NT2/D1 (cell line): ENCODE results near the gene SLC39A5.

Source experiments
- SUZ12 ChIP-seq: IDR thresholded peaks from 2 replicates; pipeline ENCODE4 v1.6.1; 2011; ENCODE audit not compliant: insufficient read length, insufficient read depth; ENCODE audit errors: extremely low read depth
- YY1 ChIP-seq: IDR thresholded peaks from 2 replicates; pipeline ENCODE4 v1.6.1; 2011; ENCODE audit not compliant: insufficient read length, insufficient read depth

- no peak for TF ChIP-seq YY1
- TF ChIP-seq SUZ12 = no peak
Observed at GRCh38 chr12:56224102-56224701, 5.6 kb upstream of the SLC39A5 start, which contains the start of gene NABP2.
